Omental fat pad (tissue), 4 donors: ENCODE results near the gene KCTD16. TPM values are rescaled to one million over a fixed set of nuclear protein-coding genes. Genes with fewer than 3 reads are reported as not detected.

Source experiments
- ATAC-seq: fragments of 150-250 bp; one replicate; pipeline ENCODE4 v1.9.1; 2016; ENCODE audit warnings: mild to moderate bottlenecking, moderate library complexity; ENCODE audit not compliant: low FRiP score
- DNase-seq: peaks from one replicate; pipeline ENCODE4 v3.0.0-alpha.2; 2019; ENCODE audit warnings: low spot score
- total RNA-seq, 4 donors: library from RNA; depleted of rRNA; stranded (reverse); fragments of >200 nt; gene quantifications; one replicate each; pipeline ENCODE4 v1.1.0, GENCODE V29; 2016
- TF ChIP-seq, protein P1 (sequence below), 3 donors: fragments of 450-650 bp; IDR thresholded peaks; one replicate each; pipeline ENCODE4 v1.5.1; 2016 to 2017; ENCODE audit warnings: antibody characterized with exemption in 3 of 3, mild to moderate bottlenecking in 3 of 3, moderate library complexity in 2 of 3

KCTD16 gene
- total RNA-seq, 4 donors from 2014 or later = 0.09 to 0.19 (median 0.16) TPM; not detected in 1

DNA sequence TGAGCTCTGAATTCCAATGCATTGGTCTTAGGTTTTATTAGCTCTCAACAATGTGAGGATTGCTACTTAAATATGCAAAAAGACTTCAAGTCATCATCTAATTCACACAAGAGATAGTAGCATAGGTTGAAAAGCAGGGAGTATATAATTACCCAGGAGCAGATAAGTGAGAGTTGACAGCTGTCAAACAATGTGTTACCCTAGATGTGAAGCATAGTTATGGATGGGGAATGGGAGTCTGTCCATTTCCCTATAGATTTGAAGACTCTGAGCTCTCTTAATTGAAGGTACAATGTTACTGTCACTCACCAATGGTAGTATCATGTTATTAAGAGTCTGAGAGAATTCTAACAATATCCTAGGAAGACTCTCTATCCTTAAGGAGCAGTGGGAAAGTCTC lies 160.7 kb downstream of the KCTD16 start:
- DNase-seq (no peak), ATAC-seq (no peak)
- TF ChIP-seq, protein P1, sequence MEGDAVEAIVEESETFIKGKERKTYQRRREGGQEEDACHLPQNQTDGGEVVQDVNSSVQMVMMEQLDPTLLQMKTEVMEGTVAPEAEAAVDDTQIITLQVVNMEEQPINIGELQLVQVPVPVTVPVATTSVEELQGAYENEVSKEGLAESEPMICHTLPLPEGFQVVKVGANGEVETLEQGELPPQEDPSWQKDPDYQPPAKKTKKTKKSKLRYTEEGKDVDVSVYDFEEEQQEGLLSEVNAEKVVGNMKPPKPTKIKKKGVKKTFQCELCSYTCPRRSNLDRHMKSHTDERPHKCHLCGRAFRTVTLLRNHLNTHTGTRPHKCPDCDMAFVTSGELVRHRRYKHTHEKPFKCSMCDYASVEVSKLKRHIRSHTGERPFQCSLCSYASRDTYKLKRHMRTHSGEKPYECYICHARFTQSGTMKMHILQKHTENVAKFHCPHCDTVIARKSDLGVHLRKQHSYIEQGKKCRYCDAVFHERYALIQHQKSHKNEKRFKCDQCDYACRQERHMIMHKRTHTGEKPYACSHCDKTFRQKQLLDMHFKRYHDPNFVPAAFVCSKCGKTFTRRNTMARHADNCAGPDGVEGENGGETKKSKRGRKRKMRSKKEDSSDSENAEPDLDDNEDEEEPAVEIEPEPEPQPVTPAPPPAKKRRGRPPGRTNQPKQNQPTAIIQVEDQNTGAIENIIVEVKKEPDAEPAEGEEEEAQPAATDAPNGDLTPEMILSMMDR (IDR thresholded peaks at IDR 0.05) = no peak

DNA sequence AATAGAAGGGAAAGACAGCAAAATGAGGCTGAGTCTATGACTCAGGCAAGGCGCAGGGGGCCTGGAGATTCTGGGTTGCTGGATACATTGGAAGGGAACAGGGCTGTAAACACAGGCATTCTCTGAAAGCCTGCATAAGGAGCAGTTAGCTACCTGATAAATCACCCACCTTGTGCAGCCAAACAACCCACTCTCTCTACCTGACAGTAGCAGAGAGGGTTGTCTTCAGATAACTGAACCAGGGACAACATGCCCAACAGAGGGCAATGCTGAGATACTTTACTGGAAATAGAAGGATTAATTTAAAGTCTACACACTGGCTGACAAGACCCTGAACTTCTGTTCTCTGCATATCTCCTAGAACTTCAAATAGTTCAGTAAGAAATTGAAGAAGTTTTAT lies 161.6 kb downstream of the KCTD16 start:
- DNase-seq (no peak), ATAC-seq (no peak)
- TF ChIP-seq, protein P1 (IDR thresholded peaks at IDR 0.05) = no peak

DNA sequence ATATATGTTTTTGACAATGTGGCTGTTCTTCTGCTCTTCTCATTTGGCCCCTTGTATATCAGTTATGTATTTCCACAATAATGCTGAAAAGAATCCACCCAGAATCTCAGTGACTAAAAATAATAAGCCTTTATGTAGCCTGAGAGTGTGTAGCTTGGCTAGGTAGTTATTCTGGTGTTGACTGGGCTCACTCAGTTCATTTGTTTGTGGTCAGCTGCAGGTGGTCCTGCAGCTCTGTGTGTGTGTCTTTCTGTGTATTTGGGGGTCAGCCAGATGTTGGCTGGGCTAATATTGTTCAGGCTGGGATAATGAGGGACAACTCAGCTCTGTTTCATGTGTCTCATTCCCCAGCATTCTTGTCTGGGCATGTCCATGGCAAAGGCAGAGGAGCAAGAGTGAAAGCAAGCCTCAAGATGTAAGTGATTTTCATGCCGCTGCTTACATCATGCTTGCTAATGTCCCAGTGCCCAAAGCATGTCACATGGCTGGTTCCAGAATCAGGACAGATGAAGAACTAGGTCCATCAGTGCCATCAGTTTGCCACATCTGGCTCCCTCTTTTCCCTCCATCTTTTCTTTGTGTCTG lies 162.8 kb downstream of the KCTD16 start:
- DNase-seq (no peak), ATAC-seq (no peak)
- TF ChIP-seq, protein P1 (IDR thresholded peaks at IDR 0.05) = no peak

DNA sequence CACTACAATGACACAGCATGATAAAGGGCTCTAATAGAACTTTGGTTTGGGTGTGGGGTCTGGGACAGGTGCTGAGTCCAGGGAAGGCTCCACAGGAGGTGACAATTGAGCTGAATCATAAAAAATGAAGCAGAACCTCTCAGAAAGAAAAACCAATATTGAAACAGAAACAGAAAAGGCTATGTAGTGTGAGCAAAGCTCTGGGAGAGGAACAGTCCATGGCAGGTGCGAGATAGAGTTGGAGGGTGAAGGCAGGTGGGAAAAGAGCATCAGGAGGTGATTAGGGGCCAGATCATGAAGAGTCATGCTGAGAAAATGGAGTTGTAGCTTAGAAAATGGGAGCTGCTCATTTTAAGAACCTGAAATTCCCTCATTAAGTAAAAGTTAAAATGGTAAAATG lies 164.9 kb downstream of the KCTD16 start:
- ATAC-seq = no peak
- TF ChIP-seq, protein P1 (IDR thresholded peaks at IDR 0.05) = no peak

DNA sequence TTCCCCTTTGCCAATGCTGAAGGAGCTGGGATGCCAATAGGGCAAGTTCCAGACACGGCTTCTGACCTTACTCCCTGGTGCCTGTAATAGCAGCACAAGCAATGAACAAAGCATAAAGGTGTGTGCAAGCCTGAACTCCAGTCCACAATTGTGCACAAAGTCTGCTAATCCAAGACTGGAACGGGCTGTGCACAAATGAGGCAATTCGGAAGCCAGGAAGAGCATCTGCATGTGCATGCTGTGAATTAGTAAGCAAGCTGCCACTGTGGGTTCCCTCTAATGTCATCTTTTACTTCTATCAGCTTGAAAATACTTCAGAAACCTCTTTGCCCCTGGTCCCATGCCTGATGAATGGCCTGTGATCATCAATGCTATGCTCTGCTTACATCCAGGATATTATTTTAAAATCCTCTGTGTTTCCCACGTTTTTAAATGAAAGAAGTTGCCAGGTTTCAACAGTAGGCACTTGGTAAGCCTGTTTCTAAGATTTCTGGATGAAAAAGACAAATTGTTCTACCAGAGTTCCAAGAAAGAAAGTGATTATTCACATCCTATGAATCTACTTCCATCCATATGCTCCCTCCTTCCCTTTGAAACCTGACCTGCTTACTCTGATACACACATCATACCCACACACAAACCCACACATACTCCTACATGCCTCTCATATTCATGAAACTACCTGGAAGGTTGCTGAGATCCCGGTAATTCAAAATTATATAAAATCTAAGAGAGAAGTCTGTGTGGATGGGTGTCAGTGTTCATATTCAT lies 165.7 kb downstream of the KCTD16 start:
- ATAC-seq (no peak), DNase-seq (no peak)
- TF ChIP-seq, protein P1 (IDR thresholded peaks at IDR 0.05) = no peak

More for the DNA sequence above, 164.9 kb downstream of the KCTD16 start:
- DNase-seq = no peak

DNA sequence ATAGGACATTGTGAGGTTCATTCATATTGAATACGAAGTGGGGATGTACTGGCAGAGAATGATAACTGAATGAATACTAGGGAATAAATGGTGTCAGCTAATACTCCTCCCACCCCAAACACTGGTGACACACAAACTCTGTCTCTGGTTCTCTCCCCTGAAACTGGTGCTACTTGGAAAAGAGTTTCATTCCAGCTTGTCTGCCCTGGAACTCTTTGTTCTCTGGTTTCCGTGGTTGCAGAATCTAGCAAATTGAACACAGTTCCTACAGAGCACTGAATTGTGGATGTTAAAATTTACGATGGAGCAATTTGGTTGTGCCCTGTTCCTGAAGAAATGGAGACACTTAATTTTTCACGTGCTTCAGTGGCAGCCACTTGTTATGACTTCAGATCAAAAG lies 181.7 kb downstream of the KCTD16 start:
- DNase-seq (no peak), ATAC-seq (no peak)
- TF ChIP-seq, protein P1 (IDR thresholded peaks at IDR 0.05) = no peak
